Measurements from ENCODE around the gene PHC3.

DNA sequence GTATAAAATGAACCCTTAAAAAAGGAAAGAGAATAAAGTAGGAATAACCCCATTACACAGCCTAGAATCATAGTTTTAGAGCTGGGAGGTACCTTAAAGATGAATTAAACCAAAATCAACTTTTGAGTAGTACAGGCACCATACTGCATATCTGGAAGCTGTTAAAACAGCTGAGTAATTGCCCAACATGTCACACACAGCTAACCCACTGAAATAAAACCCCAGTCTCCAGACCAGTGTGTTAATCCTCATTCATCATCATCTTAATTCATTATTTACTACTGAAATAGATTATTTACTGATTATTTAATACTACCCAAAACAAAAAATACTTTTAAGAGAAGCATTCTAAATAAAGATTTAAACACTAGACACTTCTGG, 90.9 kb downstream of the PHC3 start:
- TF ChIP-seq, protein P1, sequence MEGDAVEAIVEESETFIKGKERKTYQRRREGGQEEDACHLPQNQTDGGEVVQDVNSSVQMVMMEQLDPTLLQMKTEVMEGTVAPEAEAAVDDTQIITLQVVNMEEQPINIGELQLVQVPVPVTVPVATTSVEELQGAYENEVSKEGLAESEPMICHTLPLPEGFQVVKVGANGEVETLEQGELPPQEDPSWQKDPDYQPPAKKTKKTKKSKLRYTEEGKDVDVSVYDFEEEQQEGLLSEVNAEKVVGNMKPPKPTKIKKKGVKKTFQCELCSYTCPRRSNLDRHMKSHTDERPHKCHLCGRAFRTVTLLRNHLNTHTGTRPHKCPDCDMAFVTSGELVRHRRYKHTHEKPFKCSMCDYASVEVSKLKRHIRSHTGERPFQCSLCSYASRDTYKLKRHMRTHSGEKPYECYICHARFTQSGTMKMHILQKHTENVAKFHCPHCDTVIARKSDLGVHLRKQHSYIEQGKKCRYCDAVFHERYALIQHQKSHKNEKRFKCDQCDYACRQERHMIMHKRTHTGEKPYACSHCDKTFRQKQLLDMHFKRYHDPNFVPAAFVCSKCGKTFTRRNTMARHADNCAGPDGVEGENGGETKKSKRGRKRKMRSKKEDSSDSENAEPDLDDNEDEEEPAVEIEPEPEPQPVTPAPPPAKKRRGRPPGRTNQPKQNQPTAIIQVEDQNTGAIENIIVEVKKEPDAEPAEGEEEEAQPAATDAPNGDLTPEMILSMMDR (IDR thresholded peaks at IDR 0.05), result no peak
- no peak for TF ChIP-seq POLR2A (IDR thresholded peaks at IDR 0.05)

Measured in gastroesophageal sphincter (tissue), 3 donors.